Medulla oblongata (tissue), 1 donor: Measurements from ENCODE around the gene CALM1.
A peak's percentile ranks its signal among the peaks of the same experiment; 100 is the strongest.

Experiments
- DNase-seq: peaks from one replicate; pipeline ENCODE4 v3.0.0-alpha.2; 2015; ENCODE audit errors: extremely low spot score

CALM1 gene

DNA sequence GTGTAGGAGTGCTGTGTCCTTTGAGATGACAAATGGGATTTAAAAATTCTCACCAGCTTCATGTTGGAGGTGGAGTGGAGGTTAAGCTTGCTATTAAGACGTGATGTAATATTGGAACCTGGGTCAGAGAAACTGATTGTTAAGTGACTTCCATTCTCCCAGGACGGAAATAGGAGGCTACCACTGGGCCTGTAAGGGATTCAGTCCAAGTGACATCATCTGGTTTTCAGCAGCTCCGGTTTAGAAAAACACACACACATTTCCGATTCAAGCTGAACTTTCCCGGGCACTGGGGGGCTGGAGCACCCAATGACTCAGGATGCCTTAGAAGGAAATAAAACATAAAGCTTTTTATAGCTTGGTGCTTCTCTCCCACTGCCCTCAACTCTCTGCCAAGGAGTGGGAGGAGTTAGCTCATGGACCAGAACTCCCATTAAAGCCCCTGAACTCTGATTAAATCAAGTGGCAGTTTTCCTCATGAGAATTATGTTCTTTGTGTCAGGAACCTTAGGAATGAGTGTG lies 12.4 kb downstream of the CALM1 start:
- peak; percentile 66 for DNase-seq

- no peak for DNase-seq
Measured at GRCh38 chr14:90412058-90412457, 15.2 kb downstream of the CALM1 start.

- DNase-seq: no peak
Measured at GRCh38 chr14:90416720-90417119, 19.9 kb downstream of the CALM1 start.

- DNase-seq: no peak
Measured at GRCh38 chr14:90418053-90418452, 21.2 kb downstream of the CALM1 start.

- no peak for DNase-seq
Measured at GRCh38 chr14:90419200-90419599, 22.4 kb downstream of the CALM1 start.

GRCh38 chr14:90421001-90421631 lies 24.3 kb downstream of the CALM1 start:
- no peak for DNase-seq

- DNase-seq: no peak
Measured at GRCh38 chr14:90421632-90422020, 24.8 kb downstream of the CALM1 start.

DNA sequence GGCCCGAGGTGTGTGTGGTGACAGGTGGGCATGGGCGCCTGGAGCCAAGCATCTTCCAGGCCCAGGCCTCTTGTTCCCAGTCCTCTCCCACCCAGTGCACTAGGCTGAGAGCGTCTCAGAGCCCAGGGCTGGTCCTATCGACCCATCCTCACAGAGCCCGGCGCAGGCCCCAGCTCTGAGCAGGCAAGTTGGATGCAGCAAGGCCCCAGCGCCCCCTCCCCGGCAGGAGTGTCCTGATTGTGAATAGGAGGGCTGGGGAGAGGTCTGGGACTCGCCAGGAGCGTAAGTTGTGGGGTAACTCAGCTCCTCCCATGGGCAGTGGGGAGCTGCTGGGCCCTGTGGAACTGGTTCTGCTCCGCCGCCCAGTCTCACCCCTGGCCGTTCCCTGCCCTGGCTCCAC lies 26.3 kb downstream of the CALM1 start:
- DNase-seq: no peak

GRCh38 chr14:90424075-90424474 lies 27.2 kb downstream of the CALM1 start:
- DNase-seq: no peak

GRCh38 chr14:90424686-90425372 lies 28.0 kb downstream of the CALM1 start:
- DNase-seq: no peak

DNA sequence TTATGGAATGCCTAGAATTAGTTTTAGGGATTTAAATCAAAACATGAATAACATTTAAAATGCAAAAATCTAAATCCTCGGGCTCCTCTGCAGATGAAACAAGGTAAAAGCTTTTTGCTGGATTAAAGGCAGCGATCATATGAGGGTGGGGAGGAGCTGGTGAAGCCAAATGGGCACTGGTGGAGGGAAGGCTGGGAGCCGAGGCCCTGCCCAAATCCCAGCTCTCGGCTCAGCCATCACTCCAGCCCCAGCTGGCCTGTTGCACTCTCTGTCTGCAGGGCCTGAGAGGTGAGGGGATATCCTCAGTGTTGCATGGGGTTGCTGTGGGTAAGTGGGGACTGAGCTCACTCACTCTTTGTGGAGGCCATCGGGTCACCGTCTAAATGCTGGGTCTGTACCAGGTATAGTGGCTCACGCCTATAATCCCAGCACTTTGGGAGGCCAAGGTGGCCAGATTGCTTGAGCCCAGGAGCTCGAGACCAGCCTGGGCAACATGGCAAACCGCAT lies 28.6 kb downstream of the CALM1 start:
- DNase-seq: no peak

DNA sequence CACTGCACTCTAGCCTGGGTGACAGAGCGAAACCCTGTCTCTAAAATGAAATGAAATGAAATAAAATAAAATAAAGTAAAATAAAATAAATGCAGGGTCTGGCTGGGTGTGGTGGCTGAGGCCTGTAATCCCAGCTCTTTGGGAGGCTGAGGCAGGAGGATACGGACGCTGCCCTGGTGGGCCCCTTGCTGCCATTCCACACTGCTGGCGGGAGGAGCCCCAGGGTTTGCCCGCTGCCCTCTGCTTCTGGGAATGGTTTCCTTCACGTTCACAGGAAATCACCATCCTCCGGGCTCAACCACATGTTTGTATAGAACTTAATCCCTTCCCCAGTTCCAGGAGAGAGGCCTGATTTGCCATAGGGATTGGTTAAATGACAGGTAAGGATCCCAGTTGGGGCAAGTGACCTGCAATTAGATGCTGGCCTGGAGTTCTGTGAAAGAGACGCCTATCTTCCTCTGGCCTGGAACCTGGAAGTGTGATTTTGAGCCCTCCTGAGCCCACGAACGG lies 29.3 kb downstream of the CALM1 start:
- DNase-seq: no peak

DNA sequence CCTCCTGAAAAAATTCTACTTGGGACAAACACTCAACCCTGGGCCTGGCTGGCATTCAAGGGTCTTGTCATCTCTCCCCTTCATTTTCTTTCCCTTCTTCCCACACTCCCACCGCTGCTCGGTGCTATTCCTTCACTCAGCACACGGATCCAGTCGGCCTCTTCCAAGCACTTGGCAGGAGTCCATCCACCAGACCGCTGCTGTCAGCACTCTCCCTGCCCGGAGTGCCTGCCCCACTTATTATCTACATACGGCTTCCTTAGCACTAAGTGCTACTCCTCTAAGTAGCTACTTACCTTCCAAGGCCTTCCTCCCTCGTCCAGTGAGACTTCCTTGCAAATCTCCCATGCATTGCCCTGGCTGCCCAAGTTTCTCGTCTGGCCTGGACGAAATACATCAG lies 29.8 kb downstream of the CALM1 start:
- DNase-seq: no peak

DNA sequence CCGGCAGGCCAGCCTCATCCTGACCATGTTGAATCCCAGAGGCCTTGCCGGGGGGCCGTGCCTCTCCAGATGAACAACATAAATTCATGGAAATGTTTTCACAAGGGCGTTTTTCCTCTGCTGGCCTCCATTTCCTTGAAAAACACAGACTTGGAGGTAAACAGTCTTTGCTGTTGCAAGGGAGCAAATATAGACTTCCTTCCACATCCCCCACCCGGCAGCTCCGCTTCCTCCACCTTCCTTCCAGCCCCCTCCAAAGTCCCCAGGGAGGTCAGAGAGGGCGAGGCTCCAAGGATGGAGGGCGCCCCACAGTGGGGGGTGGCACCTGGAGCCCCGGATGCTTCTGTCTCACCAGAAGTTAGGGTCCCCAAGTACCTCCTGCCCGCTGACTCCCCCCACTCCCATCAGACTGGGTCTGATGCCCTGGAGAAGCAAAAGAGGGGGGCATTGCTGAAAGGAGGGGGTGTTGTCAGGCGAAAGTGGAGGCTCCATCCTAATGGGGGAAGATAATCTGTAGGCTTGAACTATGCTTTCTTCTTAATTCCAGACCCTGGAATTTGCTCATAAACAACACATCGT lies 31.1 kb downstream of the CALM1 start:
- no peak for DNase-seq

DNA sequence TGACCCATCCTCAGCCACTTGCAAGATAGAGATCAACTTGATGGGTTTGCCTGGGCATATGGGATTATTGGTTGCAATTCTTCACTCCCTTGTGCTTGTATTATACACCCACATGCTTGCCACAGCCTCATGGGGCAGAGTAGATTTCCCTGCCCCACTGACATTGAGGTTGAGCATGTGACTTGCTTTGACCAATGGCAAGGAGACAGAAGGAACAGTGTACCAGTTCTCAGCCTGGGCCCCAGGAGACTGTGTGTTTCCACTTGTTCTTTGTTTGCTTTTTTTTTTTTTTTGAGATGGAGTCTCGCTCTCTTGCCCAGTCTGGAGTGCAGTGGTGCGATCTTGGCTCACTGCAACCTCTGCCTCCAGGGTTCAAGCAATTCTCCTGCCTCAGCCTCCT lies 31.8 kb downstream of the CALM1 start:
- no peak for DNase-seq

GRCh38 chr14:90429236-90429635 lies 32.4 kb downstream of the CALM1 start:
- no peak for DNase-seq

- DNase-seq: no peak
Measured at GRCh38 chr14:90429754-90430153, 32.9 kb downstream of the CALM1 start.

DNA sequence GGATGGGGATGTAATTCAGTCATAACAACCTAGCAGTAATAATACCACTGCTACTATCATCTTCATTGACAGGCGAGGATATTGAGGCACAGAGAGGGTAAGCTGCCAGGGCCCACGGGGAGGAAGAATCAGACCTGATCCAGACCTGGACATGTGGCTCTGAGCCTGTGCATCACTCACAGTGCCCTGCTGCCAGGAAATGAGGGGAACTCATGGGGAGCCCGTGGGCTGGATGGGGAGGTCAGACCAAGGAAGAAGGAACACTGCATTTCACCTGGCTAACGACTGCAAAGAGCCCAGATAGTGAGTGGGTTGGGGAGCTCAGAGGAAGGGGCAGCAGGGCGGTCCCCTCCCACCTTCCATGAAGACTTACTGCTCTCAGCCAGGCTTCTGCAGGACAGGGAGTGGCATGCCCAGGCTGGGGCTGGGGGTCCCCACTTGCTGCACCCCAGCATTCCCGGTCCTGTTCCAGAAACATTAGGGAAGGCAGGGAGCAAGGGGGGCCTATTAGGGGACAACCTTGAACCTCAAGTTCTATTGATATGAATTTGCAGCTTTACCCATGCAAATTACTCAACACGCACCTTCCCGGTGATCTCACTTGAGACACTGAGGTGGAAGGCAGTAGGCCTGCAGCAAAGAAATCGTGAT lies 37.7 kb downstream of the CALM1 start:
- no peak for DNase-seq

- DNase-seq: no peak
Measured at GRCh38 chr14:90438841-90439240, 42.0 kb downstream of the CALM1 start.

GRCh38 chr14:90440021-90440451 lies 43.2 kb downstream of the CALM1 start:
- DNase-seq: no peak

DNA sequence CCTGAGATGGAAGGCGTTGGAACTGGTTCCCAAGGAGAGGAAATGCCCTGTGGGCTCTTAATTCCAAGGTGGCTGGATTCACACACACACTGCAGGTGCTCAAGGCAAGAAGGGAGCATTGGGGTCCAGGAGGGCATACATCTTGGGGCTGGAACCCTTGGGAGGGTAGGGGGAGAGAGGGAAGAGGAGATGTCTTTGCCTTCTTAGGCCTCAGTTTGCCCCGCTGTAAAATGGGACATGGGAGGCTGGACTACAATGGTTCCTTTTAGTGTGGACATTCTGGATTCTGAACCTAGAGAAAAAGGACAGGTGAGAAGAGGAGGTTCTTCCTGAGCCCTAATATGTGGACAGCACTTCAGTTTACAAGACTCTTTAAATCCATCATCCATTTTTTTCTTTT lies 43.8 kb downstream of the CALM1 start:
- no peak for DNase-seq

DNA sequence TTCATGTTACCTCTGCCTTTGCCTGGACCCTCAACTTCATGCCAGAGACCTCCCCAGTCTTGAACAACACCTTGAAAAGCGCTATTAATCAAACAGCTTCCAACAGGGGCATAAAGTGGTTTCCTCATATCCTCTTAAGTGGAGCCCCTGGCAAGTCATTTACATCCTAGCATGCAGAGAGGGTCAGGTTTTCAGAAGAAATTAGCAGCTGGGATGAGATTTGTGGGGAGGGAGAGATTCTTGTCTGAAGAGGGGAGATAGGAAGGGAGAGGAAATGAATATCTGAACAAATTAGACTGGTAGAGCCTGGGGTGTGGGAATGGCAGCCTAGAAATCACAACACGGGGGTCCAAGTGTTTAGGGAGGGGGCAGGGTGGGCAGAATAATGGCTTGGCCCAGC lies 45.6 kb downstream of the CALM1 start:
- no peak for DNase-seq
